Endothelial cell of umbilical vein (primary cell): ENCODE measurements around the gene MPP3. TPM values are rescaled to one million over a fixed set of nuclear protein-coding genes. Genes with fewer than 3 reads are reported as not detected.
"Not testable (repeated sequence)": the region's sequence is repeated elsewhere in the genome, so short reads cannot be mapped to it uniquely, and the experiment has no call there.

ENCODE experiments used
- BruUV-seq: library from RNA; stranded (reverse); fragments of 400-500 nt; replicated peaks from 2 replicates; lab custom pipeline; 2021; lab: Mats Ljungman, UMichigan
- CTCF ChIA-PET: fragments of 300-600, 350-600 bp; sonication (Branson Sonifier 250); formaldehyde crosslinking; loops from one replicate; lab custom pipeline; 2021; ENCODE audit warnings: antibody characterized with exemption, inconsistent platforms; lab: Charles Lee
- POLR2A ChIA-PET: fragments of 300-600, 350-600 bp; sonication (Branson Sonifier 250); formaldehyde crosslinking; loops from one replicate; lab custom pipeline; 2021; ENCODE audit warnings: antibody characterized with exemption, inconsistent platforms; lab: Charles Lee
- DNase-seq: peaks from one replicate; pipeline ENCODE4 v3.0.0-alpha.2; 2011; ENCODE audit warnings: low read depth, low spot score
- FAIRE-seq: peaks from 2 replicates; lab custom pipeline; 2011; peaks lifted over from hg19 to GRCh38; lab: Jason Lieb, UNC
- H2AFZ ChIP-seq: 2 replicates; pipeline ENCODE4 v1.6.0; 2012; ENCODE audit warnings: low read depth, low read length, control low read depth, inconsistent platforms
- H3K27ac ChIP-seq: 2 replicates; pipeline ENCODE4 v1.5.1; 2011; ENCODE audit warnings: low read depth, mild to moderate bottlenecking, control low read depth, low read length, moderate library complexity; ENCODE audit not compliant: insufficient read depth
- H3K27me3 ChIP-seq, 2 experiments: 2 replicates each; pipeline versions ENCODE4 v1.6.0 to v1.6.1; 2011; ENCODE audit warnings: low read length in 2 of 2, mixed read lengths in 1 of 2; ENCODE audit not compliant: control insufficient read depth in 2 of 2, insufficient read depth in 2 of 2
- H3K36me3 ChIP-seq, 2 experiments: 2 replicates in 1 of 2; 3 replicates in 1 of 2; pipeline ENCODE4 v1.5.1; 2011; ENCODE audit warnings: low read length in 2 of 2, mild to moderate bottlenecking in 1 of 2, moderate library complexity in 1 of 2; ENCODE audit not compliant: control insufficient read depth in 2 of 2, insufficient read depth in 2 of 2; ENCODE audit errors: extremely low read depth in 1 of 2
- H3K4me1 ChIP-seq: 3 replicates; pipeline ENCODE4 v1.5.1; 2011; ENCODE audit warnings: mild to moderate bottlenecking, low read length; ENCODE audit not compliant: control insufficient read depth, insufficient read depth; ENCODE audit errors: extremely low read depth
- H3K4me2 ChIP-seq: 2 replicates; pipeline ENCODE4 v1.6.1; 2011; ENCODE audit warnings: low read length, control low read depth, mixed read lengths; ENCODE audit not compliant: insufficient read depth
- H3K4me3 ChIP-seq, 3 experiments: fragments of 200-600 bp in 1 of 3; sonication (generic), shearing (Covaris generic) in 1 of 3; replicated peaks in 1 of 3; 2 replicates each; pipeline ENCODE4 v1.5.1; 2011 to 2016; ENCODE audit warnings: control low read depth in 3 of 3, low read length in 3 of 3, mild to moderate bottlenecking in 2 of 3, inconsistent platforms in 1 of 3, low read depth in 1 of 3, moderate library complexity in 1 of 3; ENCODE audit not compliant: insufficient read depth in 1 of 3
- H3K79me2 ChIP-seq: 2 replicates; pipeline ENCODE4 v1.6.0; 2012; ENCODE audit warnings: low read length, inconsistent platforms; ENCODE audit not compliant: control insufficient read depth, insufficient read depth
- H3K9ac ChIP-seq: replicated peaks from 2 replicates; pipeline ENCODE3; 2011; ENCODE audit warnings: low read length, control low read depth; ENCODE audit not compliant: insufficient read depth; ENCODE audit errors: extremely low read depth
- H3K9me1 ChIP-seq: replicated peaks from 3 replicates; pipeline ENCODE4 v1.6.0; 2011; ENCODE audit warnings: mild to moderate bottlenecking, low read length; ENCODE audit not compliant: control insufficient read depth, insufficient read depth; ENCODE audit errors: extremely low read depth
- H3K9me3 ChIP-seq: replicated peaks from 2 replicates; pipeline ENCODE4 v1.5.1; 2012; ENCODE audit warnings: low read length, inconsistent platforms; ENCODE audit not compliant: control insufficient read depth, insufficient read depth
- H4K20me1 ChIP-seq: replicated peaks from 2 replicates; pipeline ENCODE3; 2011; ENCODE audit warnings: mild to moderate bottlenecking, low read length; ENCODE audit not compliant: control insufficient read depth, insufficient read depth; ENCODE audit errors: extremely low read depth
- EZH2 ChIP-seq: IDR thresholded peaks from 2 replicates; pipeline ENCODE4 v1.6.1; 2012; ENCODE audit warnings: borderline replicate concordance, low read depth, mild to moderate bottlenecking, moderate library complexity, low read length, inconsistent platforms; ENCODE audit not compliant: severe bottlenecking
- FOS ChIP-seq: IDR thresholded peaks from 2 replicates; pipeline ENCODE4 v1.6.1; 2011; ENCODE audit warnings: mild to moderate bottlenecking, low read length, moderate library complexity, borderline replicate concordance; ENCODE audit not compliant: insufficient read depth
- GATA2 ChIP-seq: IDR thresholded peaks from 2 replicates; pipeline ENCODE4 v1.7.0; 2011; ENCODE audit warnings: low read depth, mild to moderate bottlenecking, moderate library complexity, mixed read lengths, low read length; ENCODE audit not compliant: insufficient read length, insufficient read depth
- dilution Hi-C: fragments of 300-500 bp; cut with MboI; formaldehyde crosslinking; loops from one replicate; pipeline ENCODE4 v1.15.0; 2019; ENCODE audit warnings: low sequenced_read_pairs; ENCODE audit not compliant: extremely low pct_ligation_motif_present
- intact Hi-C: fragments of 100-400 bp; cut with micrococcal nuclease; formaldehyde crosslinking; loops from one replicate; pipeline ENCODE4 v1.10.0; 2022
- polyA plus RNA-seq, 4 experiments: library from polyadenylated mRNA; depleted of rRNA in 3 of 4; stranded (reverse) in 3 of 4; unstranded in 1 of 4; fragments of >200 nt; gene quantifications; 2 replicates each; pipeline versions ENCODE4 v1.2.1 to v1.2.3, GENCODE V29; 2011 to 2012; ENCODE audit warnings: missing spikeins in 1 of 4
- total RNA-seq: library from RNA; stranded (reverse); gene quantifications from 2 replicates; pipeline ENCODE4 v1.2.3, GENCODE V29; 2021

Gene MPP3
- total and polyA plus RNA-seq, 2 donors (not counting 3 experiments of a cell fraction or from before 2014, with no cell fraction given) = 6.1 to 11.3 TPM

GRCh38 chr17:43871946-43872690 is 39.2 kb upstream of the MPP3 start:
- no peaks in the 10 kb centered on the region for H3K79me2 ChIP-seq
- no peak overlapping the region for H3K27ac ChIP-seq
- intact Hi-C loops (no loop called here), dilution Hi-C loops (no loop called here)
- no peaks in the 10 kb centered on the region for H4K20me1 ChIP-seq
- FAIRE-seq (no peak), DNase-seq (no peak)
- TF ChIP-seq GATA2 (no peak), FOS (no peak), EZH2 (no peak)
- BruUV-seq = no TSS peak
- H3K9me3 ChIP-seq = no peaks in the 10 kb centered on the region
- no peaks in the 10 kb centered on the region for H3K9me1 ChIP-seq
- no peak overlapping the region for H3K9ac ChIP-seq
- no peaks in the 10 kb centered on the region for H3K36me3 ChIP-seq
- ChIA-PET POLR2A (no interaction called here), CTCF (no interaction called here)
- H3K4me2 ChIP-seq = no peak overlapping the region
- H3K4me3 ChIP-seq = no peak overlapping the region
- H3K4me1 ChIP-seq = no peaks in the 10 kb centered on the region
- no peak overlapping the region for H2AFZ ChIP-seq
- H3K27me3 ChIP-seq = peaks cover 6 to 20% of the 10 kb centered on the region in 2 experiments

- H4K20me1 ChIP-seq, H3K79me2 ChIP-seq, H3K9me3 ChIP-seq, dilution Hi-C loops, H3K4me1 ChIP-seq, H3K4me2 ChIP-seq, H3K9me1 ChIP-seq, FAIRE-seq, intact Hi-C loops, BruUV-seq, H3K9ac ChIP-seq, H3K27ac ChIP-seq, H3K4me3 ChIP-seq, H3K36me3 ChIP-seq, H2AFZ ChIP-seq, DNase-seq: not testable (repeated sequence)
- peaks cover 9 to 20% of the 10 kb centered on the region in 2 experiments for H3K27me3 ChIP-seq
- ChIA-PET POLR2A (interaction anchor here (0.7 kb wide), 2 partner anchors 153 to 1777 kb away, joined by 5 read pairs; no protein-coding TSS in a partner anchor), CTCF (interaction anchor here (0.7 to 2.2 kb wide), 3 partner anchors 9 to 22 kb away, joined by 3 to 7 read pairs (median 5); partner anchors contain the start of gene CD300LG)
Observed at GRCh38 chr17:43869031-43869430, 36.1 kb upstream of the MPP3 start.
